AG04449 (cell line): Measurements from ENCODE around the gene IQCK.

ENCODE experiments used
- CTCF ChIA-PET: fragments of 350-600 bp; formaldehyde crosslinking; extraction: SDS; loops from one replicate; lab custom pipeline; 2021; ENCODE audit warnings: antibody characterized with exemption; lab: Yijun Ruan, JAX
- POLR2A ChIA-PET: fragments of 400-600, 350-600 bp; formaldehyde crosslinking; extraction: SDS; loops from one replicate; lab custom pipeline; 2020; ENCODE audit warnings: antibody characterized with exemption, inconsistent platforms; lab: Yijun Ruan, JAX
- DNase-seq: peaks from one replicate; pipeline ENCODE4 v3.0.0-alpha.2; 2010; ENCODE audit warnings: low read depth, low spot score
- H3K4me3 ChIP-seq: 2 replicates; pipeline ENCODE4 v1.5.1; 2011; ENCODE audit warnings: low read depth, mild to moderate bottlenecking, control low read depth, low read length
- CTCF ChIP-seq: IDR thresholded peaks from one replicate; pipeline ENCODE4 v1.5.1; 2011; ENCODE audit warnings: mild to moderate bottlenecking, moderate library complexity, low read length, control low read depth, inconsistent platforms; ENCODE audit not compliant: insufficient read depth; ENCODE audit errors: missing control alignments

The IQCK gene

GRCh38 chr16:19817122-19817521, 99.1 kb downstream of the IQCK start:
- POLR2A ChIA-PET, result no interaction called here
- CTCF ChIA-PET, result no interaction called here
- TF ChIP-seq CTCF, result no peak
- H3K4me3 ChIP-seq, result no peak overlapping the region
- no peak for DNase-seq

GRCh38 chr16:19817875-19818274, 99.8 kb downstream of the IQCK start:
- TF ChIP-seq CTCF, result no peak
- no peak for DNase-seq
- ChIA-PET CTCF (no interaction called here), POLR2A (no interaction called here)
- H3K4me3 ChIP-seq, result no peak overlapping the region

GRCh38 chr16:19822533-19822932, 104.5 kb downstream of the IQCK start:
- no peak for TF ChIP-seq CTCF
- ChIA-PET CTCF (no interaction called here), POLR2A (no interaction called here)
- H3K4me3 ChIP-seq, result no peak overlapping the region
- DNase-seq, result peak; percentile 37

- no peak for DNase-seq
- H3K4me3 ChIP-seq, result no peak overlapping the region
- POLR2A ChIA-PET, result no interaction called here
- no peak for TF ChIP-seq CTCF
- CTCF ChIA-PET, result interaction anchor here (1.2 kb wide), 1 partner anchor 10 kb away, joined by 3 read pairs; no protein-coding TSS in a partner anchor
Measured at GRCh38 chr16:19823322-19823721, 105.3 kb downstream of the IQCK start.

- DNase-seq, result no peak
- no peak for TF ChIP-seq CTCF
- H3K4me3 ChIP-seq, result no peak overlapping the region
- CTCF ChIA-PET, result interaction anchor here (1.2 kb wide), 1 partner anchor 11 kb away, joined by 3 read pairs; no protein-coding TSS in a partner anchor
- POLR2A ChIA-PET, result no interaction called here
Measured at GRCh38 chr16:19824216-19824615, 106.1 kb downstream of the IQCK start.

GRCh38 chr16:19829844-19830692, 112.0 kb downstream of the IQCK start:
- no peak for TF ChIP-seq CTCF
- DNase-seq, result no peak
- ChIA-PET POLR2A (no interaction called here), CTCF (interaction anchor here (1.6 kb wide), 1 partner anchor 15 kb away, joined by 5 read pairs; no protein-coding TSS in a partner anchor)
- no peak overlapping the region for H3K4me3 ChIP-seq
